Stimulated activated CD4-positive, alpha-beta T cell treated with anti-CD3 and anti-CD28 coated beads, Interleukin-4, amount 100 ng/mL, for 1 hour (primary cell): ENCODE data around the gene PODN.

Experiments
- DNase-seq: peaks from one replicate; pipeline ENCODE4 v3.0.0-alpha.2; 2020

The PODN gene

GRCh38 chr1:53116933-53117600 lies 55.1 kb downstream of the PODN start:
- DNase-seq: no peak

GRCh38 chr1:53117836-53118235 lies 55.8 kb downstream of the PODN start:
- DNase-seq: no peak

- no peak for DNase-seq
Measured at GRCh38 chr1:53120659-53121058, 58.6 kb downstream of the PODN start.

GRCh38 chr1:53121319-53122172 lies 59.5 kb downstream of the PODN start:
- DNase-seq: no peak

- DNase-seq: no peak
Measured at GRCh38 chr1:53122201-53122885, 60.3 kb downstream of the PODN start.

- no peak for DNase-seq
Measured at GRCh38 chr1:53122961-53123413, 61.0 kb downstream of the PODN start.

- DNase-seq: no peak
Measured at GRCh38 chr1:53123453-53124140, 61.6 kb downstream of the PODN start.

GRCh38 chr1:53125122-53125521 lies 63.1 kb downstream of the PODN start:
- DNase-seq: no peak

GRCh38 chr1:53125623-53126360 lies 63.8 kb downstream of the PODN start:
- no peak for DNase-seq

- DNase-seq: no peak
Measured at GRCh38 chr1:53126495-53126894, 64.5 kb downstream of the PODN start.

GRCh38 chr1:53127546-53127945 lies 65.5 kb downstream of the PODN start:
- no peak for DNase-seq

GRCh38 chr1:53128401-53128800 lies 66.4 kb downstream of the PODN start:
- DNase-seq: no peak

- no peak for DNase-seq
Measured at GRCh38 chr1:53129891-53130597, 68.0 kb downstream of the PODN start.

GRCh38 chr1:53130598-53130877 lies 68.5 kb downstream of the PODN start:
- DNase-seq: no peak

- DNase-seq: no peak
Measured at GRCh38 chr1:53130878-53131589, 69.0 kb downstream of the PODN start.

GRCh38 chr1:53131590-53131938 lies 69.6 kb downstream of the PODN start:
- no peak for DNase-seq

GRCh38 chr1:53132176-53132575 lies 70.2 kb downstream of the PODN start:
- DNase-seq: no peak

- no peak for DNase-seq
Measured at GRCh38 chr1:53133261-53134041, 71.4 kb downstream of the PODN start.

GRCh38 chr1:53134042-53134485 lies 72.1 kb downstream of the PODN start:
- no peak for DNase-seq
